OCI-LY1 (cell line): ENCODE results near the gene TTC4.

ENCODE experiments used
- EZH2 ChIP-seq: fragments of 200-600 bp; sonication (generic), shearing (Covaris generic); IDR thresholded peaks from 2 replicates; pipeline ENCODE4 v1.8.0; 2017; ENCODE audit warnings: borderline replicate concordance, mixed run types, mild to moderate bottlenecking, antibody characterized with exemption, low read length, moderate library complexity, mixed read lengths
- TF ChIP-seq, protein P1 (sequence below): fragments of 200-600 bp; sonication (generic), shearing (Covaris generic); IDR thresholded peaks from 2 replicates; pipeline ENCODE4 v1.5.1; 2017; ENCODE audit warnings: mild to moderate bottlenecking, antibody characterized with exemption, low read length, moderate library complexity, mixed read lengths

DNA sequence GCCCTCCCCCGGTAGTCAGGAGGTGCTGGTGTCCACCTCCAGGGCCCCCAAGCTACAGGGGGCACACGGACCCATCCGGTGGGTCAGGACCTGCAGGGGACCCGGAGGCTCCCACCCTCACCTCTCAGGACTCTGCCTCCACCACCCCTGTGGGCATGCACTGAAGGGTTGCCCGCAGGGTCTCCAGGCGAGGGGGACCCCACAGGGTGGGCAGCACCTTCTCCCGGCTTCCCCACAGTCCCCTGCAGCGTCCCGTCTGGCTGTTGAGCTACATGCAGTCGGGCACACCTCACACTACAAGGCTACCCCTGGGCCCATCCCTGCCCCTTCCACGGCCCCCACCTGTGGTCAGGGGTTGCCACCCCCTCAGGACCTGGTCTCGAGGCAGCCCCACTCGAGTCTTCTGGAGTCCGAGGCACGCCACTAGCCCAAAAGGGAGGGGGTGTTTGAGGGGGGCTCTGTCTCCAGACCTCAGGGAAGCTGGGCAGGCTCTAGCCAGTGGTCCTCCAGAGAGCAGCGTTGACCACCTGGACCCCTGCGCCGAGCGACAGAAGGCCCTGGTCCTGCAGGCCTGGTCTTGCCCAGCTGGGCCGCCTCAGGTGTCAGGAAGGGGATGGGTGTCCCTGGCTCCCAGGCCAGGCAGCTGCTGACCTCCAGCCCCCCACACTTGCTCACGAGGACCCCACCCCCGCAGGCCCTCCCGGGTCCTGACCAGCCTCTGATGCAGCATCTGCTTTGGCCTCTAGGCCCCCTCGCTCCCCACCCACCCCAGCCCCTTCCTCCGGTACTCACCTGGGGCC is 39.0 kb downstream of the TTC4 start:
- TF ChIP-seq, protein P1, sequence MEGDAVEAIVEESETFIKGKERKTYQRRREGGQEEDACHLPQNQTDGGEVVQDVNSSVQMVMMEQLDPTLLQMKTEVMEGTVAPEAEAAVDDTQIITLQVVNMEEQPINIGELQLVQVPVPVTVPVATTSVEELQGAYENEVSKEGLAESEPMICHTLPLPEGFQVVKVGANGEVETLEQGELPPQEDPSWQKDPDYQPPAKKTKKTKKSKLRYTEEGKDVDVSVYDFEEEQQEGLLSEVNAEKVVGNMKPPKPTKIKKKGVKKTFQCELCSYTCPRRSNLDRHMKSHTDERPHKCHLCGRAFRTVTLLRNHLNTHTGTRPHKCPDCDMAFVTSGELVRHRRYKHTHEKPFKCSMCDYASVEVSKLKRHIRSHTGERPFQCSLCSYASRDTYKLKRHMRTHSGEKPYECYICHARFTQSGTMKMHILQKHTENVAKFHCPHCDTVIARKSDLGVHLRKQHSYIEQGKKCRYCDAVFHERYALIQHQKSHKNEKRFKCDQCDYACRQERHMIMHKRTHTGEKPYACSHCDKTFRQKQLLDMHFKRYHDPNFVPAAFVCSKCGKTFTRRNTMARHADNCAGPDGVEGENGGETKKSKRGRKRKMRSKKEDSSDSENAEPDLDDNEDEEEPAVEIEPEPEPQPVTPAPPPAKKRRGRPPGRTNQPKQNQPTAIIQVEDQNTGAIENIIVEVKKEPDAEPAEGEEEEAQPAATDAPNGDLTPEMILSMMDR = no peak
- no peak for TF ChIP-seq EZH2
